Urinary bladder (tissue), 4 donors: ENCODE data around the gene NME4. TPM values are rescaled to one million over a fixed set of nuclear protein-coding genes. Genes with fewer than 3 reads are reported as not detected.

Experiments used
- DNase-seq: peaks from one replicate; pipeline ENCODE4 v3.0.0-alpha.2; 2015; ENCODE audit errors: extremely low spot score
- H3K27ac ChIP-seq: one replicate; pipeline ENCODE4 v1.5.1; 2013; ENCODE audit warnings: low read depth, mild to moderate bottlenecking, moderate library complexity
- H3K36me3 ChIP-seq: one replicate; pipeline ENCODE4 v1.6.1; 2013; ENCODE audit warnings: mild to moderate bottlenecking, moderate library complexity; ENCODE audit not compliant: insufficient read depth
- H3K4me1 ChIP-seq: one replicate; pipeline ENCODE4 v1.6.1; 2013; ENCODE audit warnings: mild to moderate bottlenecking, moderate library complexity; ENCODE audit not compliant: insufficient read depth
- H3K4me3 ChIP-seq: one replicate; pipeline ENCODE4 v1.5.1; 2013; ENCODE audit warnings: low read depth, low read length
- WGBS: extraction: QIAGEN DNeasy Blood & Tissue Kit; methylation state at CpG from one replicate; pipeline ENCODE4 v1.1.7; 2013; 5-methylcytosine and 5-hydroxymethylcytosine counted together
- polyA plus RNA-seq: library from polyadenylated mRNA; stranded (reverse); fragments of 200-250 nt; gene quantifications from one replicate; pipeline ENCODE4 v1.2.3, GENCODE V29; 2013
- total RNA-seq: library from RNA; depleted of rRNA; stranded (reverse); fragments of >200 nt; gene quantifications from one replicate; pipeline ENCODE4 v1.2.3, GENCODE V29; 2014
- donor health status: healthy with polysubstance abuse.
- donor health status: healthy.

The NME4 gene
- total and polyA plus RNA-seq, 2 donors = 29.0 to 246 TPM

GRCh38 chr16:369275-369865 is 27.6 kb upstream of the NME4 start:
- Histone ChIP-seq H3K27ac (no peak overlapping the region), H3K36me3 (peaks cover 4% of the 10 kb centered on the region), H3K4me1 (no peaks in the 10 kb centered on the region), H3K4me3 (no peak overlapping the region)
- 87% methylated on average over 20 of the region's 20 CpGs for WGBS
- DNase-seq = no peak

GRCh38 chr16:369866-370436 is 27.0 kb upstream of the NME4 start:
- Histone ChIP-seq H3K4me1 (no peaks in the 10 kb centered on the region), H3K36me3 (peaks cover 4% of the 10 kb centered on the region), H3K4me3 (peak overlapping the region; percentile 61), H3K27ac (no peak overlapping the region)
- DNase-seq = no peak
- 27% methylated on average over 43 of the region's 44 CpGs for WGBS

GRCh38 chr16:370443-370842 is 26.6 kb upstream of the NME4 start, which contains the start of gene MRPL28:
MRPL28 (minus strand) TSS chr16:370538; CDS start chr16:370218, 320 bp downstream.
- no peaks in the 10 kb centered on the region for H3K4me1 ChIP-seq
- WGBS = under 1% methylated on average over 30 of the region's 30 CpGs
- H3K36me3 ChIP-seq = peaks cover 4% of the 10 kb centered on the region
- H3K4me3 ChIP-seq = peak within 1 kb of the TSS; percentile 61
- peak within 1 kb of the TSS; percentile 69 for H3K27ac ChIP-seq
- peak; percentile 91 for DNase-seq

- 56% methylated on average over 10 of the region's 10 CpGs for WGBS
- peaks cover 4% of the 10 kb centered on the region for H3K36me3 ChIP-seq
- H3K4me3 ChIP-seq = no peak overlapping the region
- peak overlapping the region; percentile 69 for H3K27ac ChIP-seq
- no peaks in the 10 kb centered on the region for H3K4me1 ChIP-seq
- no peak for DNase-seq
Measured at GRCh38 chr16:370979-371514, 26.0 kb upstream of the NME4 start.

- H3K4me3 ChIP-seq = no peak overlapping the region
- 88% methylated on average over 31 of the region's 31 CpGs for WGBS
- H3K36me3 ChIP-seq = peaks cover 4% of the 10 kb centered on the region
- no peak for DNase-seq
- H3K27ac ChIP-seq = no peak overlapping the region
- H3K4me1 ChIP-seq = no peaks in the 10 kb centered on the region
Measured at GRCh38 chr16:371515-372301, 25.3 kb upstream of the NME4 start.

- no peak overlapping the region for H3K4me3 ChIP-seq
- no peaks in the 10 kb centered on the region for H3K4me1 ChIP-seq
- H3K27ac ChIP-seq = no peak overlapping the region
- no peak for DNase-seq
- WGBS = 91% methylated on average over 19 of the region's 19 CpGs
- H3K36me3 ChIP-seq = peaks cover 4% of the 10 kb centered on the region
Measured at GRCh38 chr16:372302-372983, 24.6 kb upstream of the NME4 start.

GRCh38 chr16:373020-373598 is 23.9 kb upstream of the NME4 start:
- 88% methylated on average over 5 of the region's 5 CpGs for WGBS
- H3K36me3 ChIP-seq = no peaks in the 10 kb centered on the region
- no peak for DNase-seq
- no peak overlapping the region for H3K4me3 ChIP-seq
- H3K27ac ChIP-seq = no peak overlapping the region
- H3K4me1 ChIP-seq = no peaks in the 10 kb centered on the region

- Histone ChIP-seq H3K36me3 (no peaks in the 10 kb centered on the region), H3K4me3 (no peak overlapping the region)
- WGBS = 90% methylated on average over 44 of the region's 44 CpGs
Measured at GRCh38 chr16:373848-374615, 23.0 kb upstream of the NME4 start.

GRCh38 chr16:374616-374926 is 22.4 kb upstream of the NME4 start:
- Histone ChIP-seq H3K36me3 (no peaks in the 10 kb centered on the region), H3K4me1 (no peaks in the 10 kb centered on the region), H3K4me3 (no peak overlapping the region), H3K27ac (no peak overlapping the region)
- DNase-seq = no peak
- WGBS = 95% methylated on average over 9 of the region's 9 CpGs

More at GRCh38 chr16:373848-374615, 23.0 kb upstream of the NME4 start:
- Histone ChIP-seq H3K27ac (no peak overlapping the region), H3K4me1 (no peaks in the 10 kb centered on the region)
- DNase-seq = no peak

- WGBS = 93% methylated on average over 23 of the region's 23 CpGs
- Histone ChIP-seq H3K27ac (no peak overlapping the region), H3K4me3 (no peak overlapping the region), H3K4me1 (no peaks in the 10 kb centered on the region), H3K36me3 (no peaks in the 10 kb centered on the region)
- no peak for DNase-seq
Measured at GRCh38 chr16:375212-375611, 21.8 kb upstream of the NME4 start.

GRCh38 chr16:375927-376816 is 20.8 kb upstream of the NME4 start:
- no peaks in the 10 kb centered on the region for H3K4me1 ChIP-seq
- H3K36me3 ChIP-seq = no peaks in the 10 kb centered on the region
- WGBS = 96% methylated on average over 44 of the region's 44 CpGs
- no peak overlapping the region for H3K27ac ChIP-seq
- DNase-seq = no peak
- H3K4me3 ChIP-seq = no peak overlapping the region

- no peak for DNase-seq
- Histone ChIP-seq H3K4me1 (no peaks in the 10 kb centered on the region), H3K36me3 (no peaks in the 10 kb centered on the region), H3K27ac (no peak overlapping the region), H3K4me3 (no peak overlapping the region)
- WGBS = 90% methylated on average over 26 of the region's 26 CpGs
Measured at GRCh38 chr16:376817-377418, 20.1 kb upstream of the NME4 start.
